Upper lobe of right lung (tissue), 1 donor: ENCODE data around the gene KRT33B. TPM values are rescaled to one million over a fixed set of nuclear protein-coding genes. Genes with fewer than 3 reads are reported as not detected.

ENCODE experiments used
- ATAC-seq: fragments of 200-7000 bp; cut with Tn5 transposase; one replicate; pipeline ENCODE4 v1.9.1; 2020; ENCODE audit warnings: mild to moderate bottlenecking, moderate library complexity
- DNase-seq: peaks from one replicate; pipeline ENCODE4 v3.0.0-alpha.2; 2020
- H3K27ac ChIP-seq: fragments of 200-600 bp; one replicate; pipeline ENCODE4 v1.8.0; 2022
- H3K27me3 ChIP-seq: fragments of 200-600 bp; one replicate; pipeline ENCODE4 v1.8.0; 2022; ENCODE audit warnings: mild to moderate bottlenecking
- H3K36me3 ChIP-seq: fragments of 200-600 bp; one replicate; pipeline ENCODE4 v1.8.0; 2022
- H3K4me1 ChIP-seq: fragments of 200-600 bp; one replicate; pipeline ENCODE4 v1.8.0; 2022
- H3K4me3 ChIP-seq: fragments of 200-600 bp; one replicate; pipeline ENCODE4 v1.8.0; 2022; ENCODE audit warnings: mild to moderate bottlenecking
- H3K9me3 ChIP-seq: fragments of 200-600 bp; one replicate; pipeline ENCODE4 v1.8.0; 2022
- intact Hi-C: fragments of 100-400 bp; cut with DNase I; formaldehyde crosslinking; loops from one replicate; pipeline ENCODE4 v1.11.0; 2022
- total RNA-seq: library from RNA; stranded (reverse); fragmentation: NEBNext Ultra II Directional; extraction: Animal tissue kit (Norgen Biotek cat#: 25700); gene quantifications from one replicate; pipeline ENCODE4 v1.2.1, GENCODE V29; 2021
- TF ChIP-seq, protein P1 (sequence below): fragments of 200-600 bp; IDR thresholded peaks from one replicate; pipeline ENCODE4 v1.8.0; 2022; ENCODE audit warnings: antibody characterized with exemption
- donor health status: DM: no; HTN: yes; CAD: no; lungs with severe emphysema.

Gene KRT33B
- total RNA-seq, 1 donor from 2014 or later, result not detected

DNA sequence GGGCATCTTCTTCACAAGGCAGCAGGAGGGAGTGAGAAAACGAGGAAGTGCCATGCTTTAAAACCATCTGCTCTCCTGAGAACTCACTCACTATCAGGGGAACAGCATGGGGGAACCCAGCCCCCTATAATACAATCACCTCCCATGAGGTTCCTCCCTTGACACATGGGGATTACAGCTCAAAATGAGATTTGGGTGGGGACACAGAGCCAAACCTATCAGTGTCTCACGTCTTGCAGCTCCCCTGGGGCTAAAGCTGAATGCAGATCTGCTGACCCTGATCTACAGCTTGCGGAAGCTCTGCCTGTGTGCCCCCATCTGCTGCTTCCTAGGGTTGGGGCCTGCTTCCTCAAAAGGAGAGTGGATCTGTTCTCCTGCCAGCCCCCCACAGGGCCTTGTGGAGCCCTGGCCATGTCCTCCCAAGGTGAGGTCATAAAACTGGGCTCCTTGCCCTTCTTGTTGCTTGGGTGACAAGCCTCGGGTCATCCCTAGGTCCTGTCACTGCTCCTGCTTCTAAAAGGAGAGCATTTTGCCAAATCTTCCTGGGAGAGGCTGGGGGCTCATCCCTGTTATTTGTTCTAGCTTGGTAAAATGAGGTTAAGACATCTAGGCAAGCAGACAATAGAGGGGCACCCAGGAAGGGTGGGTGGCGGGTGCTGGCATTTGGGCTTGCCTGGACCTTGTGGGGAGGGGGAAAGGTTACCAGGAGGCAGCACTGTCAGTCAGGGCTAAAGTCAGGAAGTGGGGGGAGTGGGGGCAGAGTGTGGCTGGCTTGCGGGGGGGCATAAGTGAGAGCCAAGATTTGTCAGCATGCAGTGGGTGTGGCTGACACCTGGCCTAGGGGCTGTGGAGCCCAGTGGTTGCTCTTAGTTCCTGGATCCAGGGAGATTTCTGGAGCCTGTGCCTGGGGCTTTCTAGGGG lies 35.0 kb downstream of the KRT33B start:
- DNase-seq (no peak), ATAC-seq (no peak)
- H3K27ac ChIP-seq, result no peak overlapping the region
- H3K36me3 ChIP-seq, result no peaks in the 10 kb centered on the region
- TF ChIP-seq, protein P1, sequence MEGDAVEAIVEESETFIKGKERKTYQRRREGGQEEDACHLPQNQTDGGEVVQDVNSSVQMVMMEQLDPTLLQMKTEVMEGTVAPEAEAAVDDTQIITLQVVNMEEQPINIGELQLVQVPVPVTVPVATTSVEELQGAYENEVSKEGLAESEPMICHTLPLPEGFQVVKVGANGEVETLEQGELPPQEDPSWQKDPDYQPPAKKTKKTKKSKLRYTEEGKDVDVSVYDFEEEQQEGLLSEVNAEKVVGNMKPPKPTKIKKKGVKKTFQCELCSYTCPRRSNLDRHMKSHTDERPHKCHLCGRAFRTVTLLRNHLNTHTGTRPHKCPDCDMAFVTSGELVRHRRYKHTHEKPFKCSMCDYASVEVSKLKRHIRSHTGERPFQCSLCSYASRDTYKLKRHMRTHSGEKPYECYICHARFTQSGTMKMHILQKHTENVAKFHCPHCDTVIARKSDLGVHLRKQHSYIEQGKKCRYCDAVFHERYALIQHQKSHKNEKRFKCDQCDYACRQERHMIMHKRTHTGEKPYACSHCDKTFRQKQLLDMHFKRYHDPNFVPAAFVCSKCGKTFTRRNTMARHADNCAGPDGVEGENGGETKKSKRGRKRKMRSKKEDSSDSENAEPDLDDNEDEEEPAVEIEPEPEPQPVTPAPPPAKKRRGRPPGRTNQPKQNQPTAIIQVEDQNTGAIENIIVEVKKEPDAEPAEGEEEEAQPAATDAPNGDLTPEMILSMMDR, result no peak
- intact Hi-C loops, result no loop called here
- peaks cover 8% of the 10 kb centered on the region for H3K4me1 ChIP-seq
- H3K4me3 ChIP-seq, result no peak overlapping the region
- no peaks in the 10 kb centered on the region for H3K27me3 ChIP-seq
- no peaks in the 10 kb centered on the region for H3K9me3 ChIP-seq

DNA sequence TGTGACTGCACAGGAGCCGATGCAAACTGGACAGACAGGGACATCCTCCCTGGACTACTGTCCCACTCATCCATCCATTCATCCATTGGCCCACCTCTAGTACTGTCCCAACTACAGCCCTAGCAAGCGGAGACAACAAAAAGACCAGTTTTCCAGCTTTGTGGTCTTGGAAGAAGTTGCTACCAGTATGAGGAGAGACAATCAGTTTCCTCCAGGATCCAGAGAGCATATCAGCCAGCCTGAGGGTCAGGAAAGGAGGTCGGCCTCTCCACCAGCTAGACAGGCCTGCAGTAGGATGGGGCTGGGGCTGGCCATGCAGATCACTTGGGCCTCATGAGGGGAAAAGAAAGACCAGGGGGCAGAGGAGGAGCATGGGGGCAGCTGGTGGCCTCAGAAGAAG lies 35.8 kb downstream of the KRT33B start:
- no peaks in the 10 kb centered on the region for H3K4me1 ChIP-seq
- no peaks in the 10 kb centered on the region for H3K9me3 ChIP-seq
- TF ChIP-seq, protein P1, result no peak
- H3K27me3 ChIP-seq, result no peaks in the 10 kb centered on the region
- intact Hi-C loops, result no loop called here
- no peaks in the 10 kb centered on the region for H3K36me3 ChIP-seq
- no peak for DNase-seq
- H3K4me3 ChIP-seq, result no peak overlapping the region
- H3K27ac ChIP-seq, result no peak overlapping the region
- no peak for ATAC-seq

DNA sequence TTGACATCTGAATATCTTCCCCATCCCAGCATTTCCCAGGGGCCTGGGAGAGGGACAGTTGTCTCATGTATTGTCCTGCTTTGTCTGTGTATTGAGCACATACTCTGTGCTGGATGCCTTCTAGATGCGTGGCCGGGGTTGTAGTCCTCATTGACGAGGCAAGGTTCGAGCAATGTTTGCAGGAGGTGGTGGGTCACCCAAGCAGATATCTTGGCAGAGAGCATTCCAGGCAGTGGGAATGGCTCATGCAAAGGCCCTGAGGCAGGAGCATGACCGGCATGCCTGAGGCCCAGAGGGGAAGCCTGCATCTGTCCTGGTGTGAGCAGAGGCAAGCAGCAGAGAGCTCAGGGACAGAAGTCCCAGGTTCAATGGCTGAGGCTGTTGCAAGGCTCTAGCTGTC lies 36.5 kb downstream of the KRT33B start:
- Histone ChIP-seq H3K9me3 (no peaks in the 10 kb centered on the region), H3K27me3 (no peaks in the 10 kb centered on the region), H3K4me3 (no peak overlapping the region), H3K4me1 (no peaks in the 10 kb centered on the region), H3K27ac (no peak overlapping the region), H3K36me3 (no peaks in the 10 kb centered on the region)
- DNase-seq (no peak), ATAC-seq (no peak)
- intact Hi-C loops, result no loop called here
- TF ChIP-seq, protein P1, result no peak

- ATAC-seq (no peak), DNase-seq (no peak)
- Histone ChIP-seq H3K36me3 (no peaks in the 10 kb centered on the region), H3K4me3 (no peak overlapping the region), H3K27me3 (no peaks in the 10 kb centered on the region), H3K4me1 (no peaks in the 10 kb centered on the region), H3K27ac (no peak overlapping the region), H3K9me3 (no peaks in the 10 kb centered on the region)
- intact Hi-C loops, result no loop called here
- TF ChIP-seq, protein P1, result no peak
These were observed 37.4 kb downstream of the KRT33B start for GRCh38 chr17:41332239-41332638.

- H3K4me1 ChIP-seq, result no peaks in the 10 kb centered on the region
- ATAC-seq, result no peak
These were observed 38.0 kb downstream of the KRT33B start for GRCh38 chr17:41331606-41332005.

More at GRCh38 chr17:41331606-41332005, 38.0 kb downstream of the KRT33B start:
- H3K4me3 ChIP-seq, result no peak overlapping the region
- H3K36me3 ChIP-seq, result no peaks in the 10 kb centered on the region
- H3K27me3 ChIP-seq, result no peaks in the 10 kb centered on the region
- TF ChIP-seq, protein P1, result no peak
- H3K9me3 ChIP-seq, result no peaks in the 10 kb centered on the region
- DNase-seq, result no peak
- intact Hi-C loops, result no loop called here
- no peak overlapping the region for H3K27ac ChIP-seq
